NCI-H146 treated with DMSO at 0.1 percent for 48 hours (cell line): ENCODE measurements around the gene JOSD2.

Source experiments
- DNase-seq: peaks from one replicate; lab custom pipeline; 2025; ENCODE audit not compliant: unreplicated experiment; lab: John Stamatoyannopoulos, UW

Gene JOSD2

DNA sequence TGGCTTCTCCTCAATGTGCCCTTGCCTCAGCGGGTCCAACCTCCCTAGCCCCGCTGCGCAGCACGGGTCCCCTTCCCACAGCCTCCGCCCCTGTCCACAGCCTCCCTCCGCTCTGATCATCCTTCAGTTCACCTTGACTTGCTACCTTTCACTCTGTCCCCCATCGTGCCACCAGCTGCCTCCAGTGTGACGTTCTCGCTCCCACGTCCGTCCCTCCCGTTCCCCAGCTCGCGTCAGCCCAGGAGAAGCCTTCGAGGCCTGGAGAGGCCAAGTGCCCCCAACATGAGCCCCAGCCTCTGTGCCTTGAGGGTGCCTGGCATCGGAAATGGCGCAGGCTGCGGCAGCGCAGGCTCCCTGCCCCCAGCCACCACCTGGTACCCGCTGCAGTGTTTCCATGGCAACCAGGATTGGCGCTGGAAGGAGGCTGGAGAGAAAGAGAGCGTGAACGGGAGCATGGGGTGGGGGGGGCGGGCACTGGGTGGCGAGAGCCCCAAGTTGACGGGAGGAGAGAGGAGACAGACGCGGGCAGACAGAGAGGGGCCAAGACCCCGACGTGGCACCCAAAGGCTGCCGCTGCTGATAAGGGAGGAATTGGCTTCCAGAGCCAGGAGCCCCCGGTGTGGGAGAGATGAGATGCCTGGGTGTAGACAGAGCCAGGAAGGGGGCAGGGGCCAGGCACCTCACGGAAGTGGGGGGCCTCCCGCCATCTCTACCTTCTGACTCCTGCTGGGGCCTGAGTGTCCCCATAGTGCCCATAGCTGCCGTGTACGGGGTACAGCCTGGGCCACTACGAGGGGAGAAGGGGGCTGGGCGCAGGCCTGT lies 3.6 kb upstream of the JOSD2 start:
- peak; percentile 29 for DNase-seq

DNA sequence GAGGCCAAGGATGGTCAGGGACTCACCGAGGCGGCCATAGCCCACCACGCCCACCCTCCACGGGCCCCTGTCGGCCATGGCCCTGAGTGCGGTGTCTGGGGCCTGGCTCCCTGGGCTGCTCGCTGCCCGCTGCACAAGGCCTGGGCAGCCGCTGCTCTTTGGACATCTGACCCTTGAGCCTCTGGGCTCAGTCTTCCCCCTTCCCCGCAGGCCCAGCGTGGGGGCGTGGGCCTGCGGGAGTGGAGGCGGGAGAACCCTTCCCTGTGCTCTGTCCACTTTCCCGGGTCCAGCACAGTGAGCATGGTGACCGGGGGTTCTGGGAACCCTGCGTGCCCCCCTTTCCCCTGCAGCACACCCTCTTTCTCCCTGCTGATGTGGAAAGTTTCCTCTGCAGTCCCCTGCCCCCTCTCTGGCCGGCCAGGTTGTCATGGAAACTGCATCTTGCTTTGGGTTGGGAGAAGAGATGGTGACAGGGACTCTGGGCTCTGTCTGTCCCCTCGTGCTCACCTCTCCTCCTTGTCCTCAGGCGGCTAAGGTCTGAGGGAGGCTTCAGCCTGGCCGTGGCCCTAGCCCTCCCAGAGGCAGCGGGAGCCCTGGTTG lies 2.9 kb upstream of the JOSD2 start, which contains the start of gene ASPDH:
Gene ASPDH, minus strand, starts transcription at position 168 of the 600 bp plus-strand sequence. Its CDS starts 90 bp downstream, at position 78.
- no peak for DNase-seq

DNA sequence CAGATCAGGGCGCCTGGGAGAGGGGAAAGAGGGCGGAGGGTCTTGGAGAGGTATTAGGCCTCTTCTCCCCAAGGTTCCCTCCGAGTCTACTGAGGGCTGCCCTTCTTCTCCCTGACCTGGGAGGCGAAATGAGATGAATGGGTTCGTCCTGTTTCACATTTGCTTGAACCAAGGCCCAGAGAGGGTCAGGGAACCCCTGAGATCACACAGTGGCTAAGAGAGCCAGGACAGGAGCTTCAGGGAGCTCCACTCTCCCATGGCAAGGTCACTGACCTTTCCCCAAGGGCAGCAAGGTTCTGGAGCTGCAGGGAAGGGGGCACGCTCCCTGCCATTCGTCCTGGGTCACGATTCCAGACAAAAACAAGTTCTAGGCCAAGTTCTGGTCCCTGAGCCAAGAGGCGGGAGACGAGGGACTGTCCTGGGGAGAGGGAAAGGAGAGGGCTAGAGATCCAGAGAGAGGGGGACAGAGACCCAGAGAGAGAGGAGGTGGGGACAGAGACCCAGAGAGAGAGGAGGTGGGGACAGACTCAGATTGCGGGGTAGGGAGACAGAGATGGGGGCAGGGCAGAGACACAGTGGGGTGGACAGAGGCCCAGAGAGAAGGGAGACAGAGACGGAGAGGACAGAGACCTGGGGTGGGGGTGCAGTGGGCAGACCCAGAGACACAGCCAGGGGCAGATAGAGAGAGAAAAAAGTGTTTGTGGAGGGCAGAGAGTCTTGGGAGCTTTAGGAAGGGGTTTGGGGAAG lies 2.2 kb upstream of the JOSD2 start:
- DNase-seq: no peak

DNA sequence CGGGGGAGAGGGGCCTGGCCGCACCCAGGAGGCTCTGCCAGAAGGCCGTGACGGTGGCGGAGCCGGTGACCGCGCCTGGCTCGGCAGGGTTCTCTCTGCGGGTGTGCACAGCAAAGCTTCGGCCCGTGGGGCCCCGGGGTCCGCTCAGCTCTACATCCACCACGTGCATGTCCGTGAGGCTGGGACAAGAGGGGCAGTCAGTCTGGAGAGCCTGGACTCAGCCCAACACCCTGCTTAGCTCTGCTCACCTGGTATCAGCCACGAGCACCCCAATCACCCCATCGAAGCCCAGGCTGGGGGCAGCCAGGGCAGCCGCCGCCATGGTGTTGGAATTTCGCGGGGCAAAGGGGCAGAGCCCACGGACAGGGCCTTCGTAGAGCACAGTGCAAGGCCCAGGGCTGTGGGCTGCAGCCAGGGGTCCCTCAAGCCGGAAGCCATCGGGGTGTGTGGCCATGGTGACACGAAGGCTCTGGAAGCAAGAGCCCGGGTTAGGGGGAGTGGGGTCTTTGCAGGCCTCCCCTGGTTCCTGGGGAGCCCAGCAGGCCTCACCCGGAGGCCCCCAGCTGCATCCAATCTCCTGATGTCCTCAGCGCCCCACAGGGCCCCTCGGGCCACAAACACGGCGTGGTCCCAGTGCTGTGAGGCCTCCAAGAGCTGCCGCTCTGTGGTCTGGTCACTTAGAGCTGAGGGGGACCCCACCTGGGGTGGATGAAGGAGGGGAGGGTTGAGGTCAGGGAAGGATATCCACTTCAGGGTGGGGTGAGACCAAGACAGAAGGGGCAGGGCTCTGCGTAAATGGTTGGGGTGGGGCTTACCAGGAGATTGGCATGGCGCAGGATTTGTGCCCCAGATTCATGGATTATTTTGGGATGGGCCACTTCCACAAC lies 1.4 kb upstream of the JOSD2 start:
- DNase-seq: no peak

DNA sequence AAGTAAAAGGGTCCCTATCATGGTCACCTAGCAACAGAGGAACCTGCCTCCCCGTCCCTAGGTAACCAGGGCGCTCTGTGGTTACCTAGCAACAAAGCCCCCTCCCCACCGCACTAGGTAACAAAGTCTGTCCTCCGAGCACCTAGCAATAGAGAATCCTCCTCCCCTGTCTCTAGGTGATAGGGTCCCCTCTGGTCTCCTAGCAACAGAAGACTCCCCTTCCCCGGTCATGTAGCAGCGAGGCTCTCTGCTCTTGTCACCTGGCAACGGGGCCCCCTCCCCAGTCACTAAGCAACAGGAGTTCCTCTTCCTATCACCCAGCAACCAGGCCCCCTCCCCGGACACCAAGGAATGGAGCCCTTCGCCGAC lies 307 bp downstream of the JOSD2 start:
- DNase-seq: peak; percentile 97

DNA sequence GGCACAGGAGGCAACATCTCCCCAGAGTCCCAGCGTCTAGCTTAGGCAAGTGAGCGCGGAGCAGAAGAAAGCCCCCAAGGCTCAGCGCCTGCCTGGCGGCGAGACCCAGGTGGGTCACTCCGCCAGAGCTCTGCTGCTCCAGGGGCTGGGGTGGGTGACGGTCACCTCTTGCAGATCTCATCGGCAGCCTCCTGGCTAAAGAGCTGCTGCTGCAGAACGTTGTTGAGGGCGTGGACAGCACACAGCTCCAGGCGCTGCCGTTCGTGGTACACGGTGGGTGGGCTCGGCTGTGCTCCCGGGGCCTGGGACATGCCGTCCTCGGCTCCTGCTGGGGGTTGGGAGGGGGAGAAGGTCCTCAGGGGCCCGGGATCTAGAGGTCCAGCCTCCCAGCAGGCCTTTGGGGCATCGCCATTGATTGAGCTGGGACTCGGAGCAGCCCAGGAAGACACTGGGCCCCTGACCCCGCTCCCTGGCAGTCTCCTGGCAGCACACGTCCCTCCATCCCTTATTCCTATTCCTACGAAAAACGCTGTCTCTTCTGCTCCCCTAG lies 795 bp downstream of the JOSD2 start:
- no peak for DNase-seq

DNA sequence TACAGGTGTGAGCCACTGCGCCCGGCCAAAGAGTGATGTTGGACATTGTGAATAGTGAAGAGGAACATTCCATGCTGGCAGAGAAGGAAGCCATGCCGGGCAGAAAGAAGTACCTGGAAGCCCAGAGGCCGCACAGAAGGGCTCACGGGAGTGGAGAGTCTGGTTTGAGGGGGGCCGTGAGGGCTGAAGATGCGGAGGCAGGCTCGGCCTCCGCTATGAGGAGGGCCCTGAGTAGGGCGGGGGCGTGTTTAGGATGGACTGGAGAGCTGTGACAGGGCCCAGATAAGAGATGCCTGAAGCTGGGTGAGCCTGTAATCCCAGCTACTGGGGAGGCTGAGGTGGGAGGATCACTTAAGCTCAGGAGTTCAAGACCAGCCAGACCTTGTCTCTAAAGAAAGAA lies 1.6 kb downstream of the JOSD2 start:
- DNase-seq: no peak

DNA sequence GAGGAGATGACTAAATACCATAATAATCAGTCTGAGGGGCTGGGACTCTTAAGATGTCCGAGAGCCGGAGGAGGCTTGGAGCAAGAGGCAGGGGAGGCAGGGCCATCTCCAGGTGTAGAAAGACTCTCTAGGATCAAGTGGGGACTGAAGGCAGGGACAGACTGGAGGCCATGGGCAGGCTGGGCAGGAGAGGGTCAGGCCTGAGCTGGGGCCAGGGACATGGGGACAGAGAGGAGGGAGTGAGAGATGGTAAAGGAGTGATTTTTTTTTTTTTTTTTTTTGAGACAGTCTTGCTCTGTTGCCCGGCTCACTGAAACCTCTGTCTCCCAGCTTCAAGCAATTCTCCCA lies 2.2 kb downstream of the JOSD2 start:
- DNase-seq: no peak

DNA sequence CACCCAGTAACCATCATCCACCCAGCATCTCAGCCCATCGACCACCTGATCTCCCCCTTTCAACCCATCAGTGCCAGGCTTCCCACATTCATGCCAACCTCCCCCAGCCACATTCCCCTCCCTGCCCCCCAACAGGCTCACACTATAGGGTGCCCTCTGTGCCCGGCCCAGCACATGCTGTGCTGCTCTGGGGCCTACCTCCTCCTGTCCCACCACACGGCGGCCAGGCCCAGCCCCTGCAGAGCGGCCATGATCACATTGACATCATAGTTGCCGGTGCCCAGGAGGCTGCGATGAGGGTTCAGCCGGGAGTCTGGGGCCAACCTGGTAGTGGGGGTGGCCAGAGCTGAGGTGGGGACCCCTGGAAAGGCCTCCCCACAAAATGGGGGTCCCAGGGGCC lies 3.6 kb downstream of the JOSD2 start:
- DNase-seq: no peak

DNA sequence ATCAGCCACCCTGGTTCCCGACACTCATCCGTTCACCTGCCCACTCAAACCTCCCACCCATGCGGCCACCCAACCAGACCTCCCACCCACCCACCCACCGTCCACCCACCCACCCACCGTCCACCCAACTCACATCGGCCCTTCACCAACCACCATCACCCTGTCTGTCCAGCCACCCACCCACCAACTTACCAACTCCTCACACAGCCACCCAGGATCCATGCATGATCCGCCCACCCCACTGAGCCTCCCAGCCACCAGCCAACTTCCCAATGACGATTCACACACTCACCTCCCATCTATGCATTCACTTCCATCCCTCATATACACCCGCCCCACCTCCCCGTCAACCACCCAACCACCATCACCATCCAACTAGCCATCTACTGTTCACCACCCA lies 4.3 kb downstream of the JOSD2 start:
- no peak for DNase-seq

DNA sequence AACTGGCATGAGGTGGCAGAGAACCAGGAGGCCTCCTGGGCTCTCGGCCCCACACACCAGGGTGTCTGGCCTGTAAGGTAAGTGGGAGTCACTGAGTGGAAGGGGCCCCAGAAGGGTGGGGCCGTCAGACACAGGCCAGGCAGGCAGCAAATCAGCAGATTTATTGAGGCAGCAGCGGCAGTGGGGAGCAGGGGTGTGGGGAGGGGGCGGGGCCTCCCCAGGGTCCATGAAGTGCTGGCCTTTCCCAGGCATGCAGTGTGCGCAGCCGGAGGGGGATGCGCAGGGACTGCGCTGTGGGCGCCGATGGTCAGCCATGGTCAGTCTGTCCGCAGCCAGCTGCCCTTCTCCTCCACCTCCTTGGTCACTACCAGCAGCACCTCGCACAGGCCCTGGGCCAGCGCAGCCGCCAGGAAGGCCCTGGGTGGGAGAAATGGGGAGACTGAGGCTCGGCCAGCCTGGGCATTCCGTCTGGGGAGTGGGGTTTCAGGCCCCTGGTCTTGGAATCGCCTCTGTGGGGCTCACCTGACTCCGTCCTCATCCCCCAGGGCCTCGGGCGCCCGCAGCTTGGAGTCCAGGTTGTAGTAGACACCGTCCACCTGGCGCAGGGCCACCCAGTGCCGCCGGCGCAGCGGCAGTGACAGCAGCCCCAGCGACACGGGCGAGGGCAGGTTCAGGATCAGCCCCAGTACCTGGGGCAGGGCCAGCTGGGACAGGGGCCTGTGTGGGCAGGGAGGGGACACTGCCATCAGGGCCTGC lies 5.0 kb downstream of the JOSD2 start:
- no peak for DNase-seq

DNA sequence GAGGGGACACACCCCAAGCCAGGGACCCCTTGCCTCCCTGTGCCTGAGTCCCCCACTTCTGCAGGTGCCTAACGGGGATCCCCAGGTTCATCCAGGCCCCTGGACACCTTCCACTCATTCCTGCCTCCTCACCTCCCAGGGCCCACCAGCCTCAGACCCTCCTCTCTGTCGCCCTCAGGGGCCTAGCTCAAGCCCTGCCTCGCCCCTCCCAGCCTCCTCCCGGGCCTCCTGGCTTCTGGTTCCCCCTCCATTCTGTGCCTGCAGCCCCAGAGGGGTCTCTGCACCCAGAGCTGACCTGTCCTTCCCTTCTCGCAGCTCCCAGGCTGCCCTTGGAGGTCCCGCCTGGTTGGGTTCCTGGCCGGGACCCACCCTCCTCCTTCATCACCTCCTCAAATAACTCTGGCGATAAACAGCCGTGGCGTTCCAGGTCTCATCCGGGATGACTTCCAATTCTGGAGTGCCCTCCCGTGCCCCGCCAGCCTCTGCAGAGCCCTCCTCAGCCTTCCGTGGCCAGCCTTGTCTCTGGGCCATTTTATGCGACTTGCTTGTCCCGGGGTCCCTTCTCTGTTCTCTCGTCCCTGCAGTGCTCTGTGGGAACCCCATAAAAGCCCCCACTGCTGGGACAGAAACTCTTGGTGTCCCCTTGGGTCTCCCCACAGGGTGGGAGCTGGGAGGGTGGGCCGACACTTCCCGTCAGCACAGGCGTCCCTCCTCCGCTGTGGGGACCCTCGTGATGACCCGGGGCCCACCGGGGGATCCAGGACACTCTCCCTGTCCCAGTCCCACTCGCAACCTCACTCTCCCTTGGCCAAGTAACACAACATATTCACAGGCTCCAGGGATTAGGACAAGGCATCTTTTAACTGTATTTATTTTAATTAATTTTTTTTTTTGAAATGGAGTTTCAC lies 9.2 kb downstream of the JOSD2 start:
- no peak for DNase-seq

DNA sequence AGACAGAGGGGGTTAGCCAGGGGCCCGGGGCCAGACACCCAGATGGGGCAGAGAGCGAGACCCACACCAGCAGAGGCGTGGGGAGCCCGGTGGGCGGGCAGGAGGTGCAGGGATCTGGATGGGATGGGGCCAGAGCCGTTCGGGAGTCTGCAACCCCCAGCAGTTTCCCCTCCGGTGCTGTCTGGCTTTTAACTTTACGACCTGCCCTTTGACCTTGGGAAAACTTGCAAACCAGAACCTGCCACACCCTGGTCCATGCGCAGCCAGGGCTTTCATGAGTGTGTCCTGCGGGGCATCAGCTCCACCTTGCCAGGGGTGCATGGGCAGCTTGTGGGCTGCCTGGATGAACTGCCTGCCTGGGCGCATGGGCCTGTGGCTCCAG lies 9.8 kb downstream of the JOSD2 start:
- no peak for DNase-seq

DNA sequence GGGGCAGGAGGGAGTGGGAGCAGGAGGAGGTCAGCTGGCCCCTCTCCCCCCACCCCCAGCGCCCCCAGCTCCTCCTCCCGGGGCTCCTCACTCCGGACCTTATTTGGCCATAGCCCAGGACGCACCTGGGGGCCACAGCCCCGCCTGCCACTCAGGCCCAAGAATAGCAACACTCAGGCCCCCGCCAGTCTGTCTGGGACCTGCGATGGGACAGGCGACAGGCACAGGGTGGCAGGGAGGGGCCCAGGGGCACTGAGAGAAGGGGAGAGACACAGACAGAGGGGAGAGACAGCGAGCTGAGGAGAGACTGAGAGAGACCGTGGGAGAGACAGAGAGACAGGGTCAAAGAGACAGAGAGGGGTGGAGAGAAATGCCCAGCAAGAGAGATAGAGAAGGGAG lies 10.2 kb downstream of the JOSD2 start:
- no peak for DNase-seq

DNA sequence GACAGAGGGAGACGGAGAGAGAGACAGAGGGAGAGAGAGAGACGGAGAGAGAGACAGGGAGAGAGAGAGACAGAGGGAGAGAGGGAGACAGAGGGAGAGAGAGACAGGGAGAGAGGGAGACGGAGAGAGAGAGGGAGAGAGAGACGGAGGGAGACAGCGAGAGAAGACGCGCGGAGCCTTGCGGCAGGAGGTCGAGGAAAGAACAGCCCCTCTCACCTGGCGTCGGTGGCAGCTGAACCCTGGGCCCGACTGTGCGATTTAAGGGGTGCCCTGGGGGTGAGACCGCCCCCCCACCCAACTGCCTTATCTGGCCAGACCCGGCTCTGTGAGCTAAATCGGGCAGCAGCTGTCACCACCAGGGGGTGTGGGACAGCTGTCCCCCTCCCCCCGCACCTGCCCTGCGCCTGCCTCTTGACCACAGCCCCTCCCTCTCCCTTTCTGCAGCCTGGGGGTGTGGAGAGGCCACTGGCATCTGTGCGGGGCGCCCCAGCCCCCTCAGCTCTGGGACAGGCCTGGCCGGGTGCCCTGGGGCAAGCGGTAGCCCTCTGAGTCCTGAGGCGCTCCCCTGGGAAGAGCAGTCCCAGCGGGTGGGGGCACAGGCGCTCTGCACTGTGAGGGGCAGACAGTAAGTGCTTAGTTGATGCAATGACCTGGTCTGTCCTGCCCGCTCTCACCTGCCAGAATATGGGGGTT lies 10.8 kb downstream of the JOSD2 start:
- DNase-seq: peak; percentile 62

DNA sequence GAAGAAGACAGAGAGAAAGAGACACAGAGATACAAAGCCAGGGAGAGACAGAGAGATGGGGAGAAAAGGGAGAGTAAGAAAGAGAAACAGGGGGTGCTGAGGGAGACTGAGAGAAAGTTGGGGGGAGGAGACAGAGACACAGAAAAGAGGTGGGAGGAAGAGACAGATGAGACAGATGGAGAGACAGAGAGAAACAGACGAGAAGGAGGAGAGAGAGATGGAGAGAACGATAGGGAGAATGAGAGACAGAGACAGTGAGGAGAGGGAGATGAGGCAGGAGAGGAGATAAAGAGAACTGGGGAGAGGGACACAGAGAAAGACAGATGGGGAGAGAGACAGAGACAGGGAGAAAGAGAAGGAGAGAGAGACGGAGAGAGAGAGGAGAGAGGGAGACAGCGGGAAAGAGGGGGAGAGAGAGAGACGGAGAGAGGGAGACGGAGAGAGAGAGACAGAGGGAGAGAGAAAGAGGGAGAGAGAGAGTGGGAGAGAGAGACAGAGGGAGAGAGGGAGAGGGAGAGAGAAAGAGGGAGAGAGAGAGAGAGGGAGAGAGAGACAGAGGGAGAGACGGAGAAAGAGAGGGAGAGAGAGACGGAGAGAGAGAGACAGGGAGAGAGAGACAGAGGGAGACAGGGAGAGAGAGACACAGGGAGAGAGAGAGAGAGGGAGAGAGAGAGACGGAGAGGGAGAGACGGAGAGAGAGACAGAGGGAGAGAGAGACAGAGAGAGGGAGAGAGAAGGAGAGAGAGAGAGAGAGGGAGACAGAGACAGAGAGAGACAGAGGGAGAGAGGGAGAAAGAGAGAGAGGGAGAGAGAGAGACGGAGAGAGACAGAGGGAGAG lies 12.6 kb downstream of the JOSD2 start:
- no peak for DNase-seq

DNA sequence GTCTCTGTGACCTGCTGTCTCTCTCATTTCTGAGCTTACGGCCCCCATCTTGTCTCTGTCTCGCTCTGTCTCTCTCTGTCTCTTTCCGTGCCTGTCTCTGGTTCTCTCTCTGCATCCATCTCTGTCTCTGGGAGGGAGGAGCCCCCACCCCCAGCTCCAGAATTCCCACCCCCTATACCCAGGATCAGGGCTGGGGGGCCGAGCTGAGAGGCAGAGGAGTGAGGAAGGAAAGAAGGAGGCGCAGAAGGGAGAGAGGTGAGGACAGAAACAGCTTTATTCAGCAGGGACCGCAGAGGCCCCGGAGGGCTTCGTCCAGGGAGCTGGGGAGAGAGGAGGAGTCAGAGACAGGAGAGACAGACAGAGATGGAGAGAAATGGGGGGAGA lies 14.0 kb downstream of the JOSD2 start:
- DNase-seq: no peak
